HepG2 (cell line): ENCODE measurements around the gene ULK4. TPM values are rescaled to one million over a fixed set of nuclear protein-coding genes. Genes with fewer than 3 reads are reported as not detected.

Source experiments
- ATAC-seq: fragments of 200-7000 bp; cut with Tn5 transposase; 3 replicates; pipeline ENCODE4 v1.9.1; 2020; ENCODE audit warnings: mild to moderate bottlenecking, moderate library complexity
- BruUV-seq: library from RNA; stranded (reverse); fragments of 400-500 nt; replicated peaks from 2 replicates; lab custom pipeline; 2021; lab: Mats Ljungman, UMichigan
- CTCF ChIA-PET: fragments of 300-600 bp; formaldehyde crosslinking; extraction: SDS; loops from one replicate; lab custom pipeline; 2021; ENCODE audit warnings: low total read pairs, inconsistent platforms, low intra/inter-chr PET ratio; lab: Yijun Ruan, JAX
- POLR2A ChIA-PET: fragments of 350-600 bp; sonication (Branson Sonifier 250); formaldehyde crosslinking; loops from one replicate; lab custom pipeline; 2020; ENCODE audit warnings: antibody characterized with exemption, inconsistent platforms; lab: Yijun Ruan, JAX
- DNase-seq: peaks from one replicate; pipeline ENCODE4 v3.0.0-alpha.2; 2015; ENCODE audit warnings: low spot score
- FAIRE-seq: peaks from 3 replicates; lab custom pipeline; 2011; peaks lifted over from hg19 to GRCh38; lab: Jason Lieb, UNC
- H2AFZ ChIP-seq: one replicate; pipeline ENCODE4 v1.6.1; 2011; ENCODE audit warnings: low read length, inconsistent platforms
- H3K27ac ChIP-seq: fragments of 300-600 bp; 3 replicates; pipeline ENCODE4 v1.8.0; 2011; ENCODE audit warnings: mixed run types, mild to moderate bottlenecking, mixed read lengths, low read length, inconsistent platforms; ENCODE audit not compliant: insufficient read depth; ENCODE audit errors: extremely low read length
- H3K27me3 ChIP-seq, 2 experiments: fragments of 200-600 bp in 1 of 2; 2 replicates in 1 of 2; 3 replicates in 1 of 2; pipeline versions ENCODE4 v1.6.0 to v1.8.0; 2011; ENCODE audit warnings: low read length in 2 of 2, mild to moderate bottlenecking in 2 of 2, moderate library complexity in 2 of 2, inconsistent platforms in 1 of 2; ENCODE audit not compliant: insufficient read depth in 2 of 2, control insufficient read depth in 1 of 2
- H3K36me3 ChIP-seq, 2 experiments: fragments of 200-600 bp in 1 of 2; replicated peaks in 1 of 2; 2 replicates in 1 of 2; 3 replicates in 1 of 2; pipeline versions ENCODE4 v1.5.1 to v1.8.0; 2011; ENCODE audit warnings: low read length in 2 of 2, inconsistent platforms in 1 of 2; ENCODE audit not compliant: insufficient read depth in 2 of 2, control insufficient read depth in 1 of 2
- H3K4me1 ChIP-seq: 2 replicates; pipeline ENCODE4 v1.5.1; 2012; ENCODE audit warnings: low read length, inconsistent platforms; ENCODE audit not compliant: insufficient read depth
- H3K4me2 ChIP-seq: 2 replicates; pipeline ENCODE4 v1.6.0; 2011; ENCODE audit warnings: low read depth, low read length, inconsistent platforms
- H3K4me3 ChIP-seq, 3 experiments: fragments of 200-600 bp in 1 of 3; sonication (generic), shearing (Covaris generic) in 1 of 3; replicated peaks in 1 of 3; 2 replicates each; pipeline ENCODE4 v1.5.1; 2011 to 2016; ENCODE audit warnings: low read length in 3 of 3, inconsistent platforms in 2 of 3, low read depth in 2 of 3, mild to moderate bottlenecking in 2 of 3, control low read depth in 1 of 3, mixed read lengths in 1 of 3; ENCODE audit not compliant: insufficient read depth in 1 of 3
- H3K79me2 ChIP-seq: one replicate; pipeline ENCODE4 v1.6.1; 2011; ENCODE audit warnings: low read length, inconsistent platforms; ENCODE audit not compliant: insufficient read depth
- H3K9ac ChIP-seq: 2 replicates; pipeline ENCODE4 v1.6.0; 2011; ENCODE audit warnings: mild to moderate bottlenecking, low read depth, low read length, inconsistent platforms; ENCODE audit not compliant: insufficient read depth
- H3K9me3 ChIP-seq: 2 replicates; pipeline ENCODE4 v1.5.1; 2012; ENCODE audit warnings: mild to moderate bottlenecking, low read length
- H4K20me1 ChIP-seq: 2 replicates; pipeline ENCODE4 v1.6.0; 2011; ENCODE audit warnings: inconsistent platforms, mild to moderate bottlenecking, low read length, moderate library complexity; ENCODE audit not compliant: insufficient read depth
- XBP1 ChIP-seq: sonication (generic); formaldehyde crosslinking; IDR thresholded peaks from 2 replicates; pipeline ENCODE4 v1.5.0; 2020; ENCODE audit warnings: missing genetic modification reagents
- WGBS: methylation state at CpG from one replicate; pipeline ENCODE4 v1.1.6; 2017; ENCODE audit warnings: low lambda C conversion rate; 5-methylcytosine and 5-hydroxymethylcytosine counted together
- in situ Hi-C: cut with HindIII; loops from 2 replicates; pipeline ENCODE4 v1.10.0; 2017; ENCODE audit warnings: low pct_unique_long_range_greater_than_20kb; ENCODE audit not compliant: extremely low pct_ligation_motif_present
- intact Hi-C: fragments of 100-400 bp; cut with micrococcal nuclease; formaldehyde crosslinking; loops from one replicate; pipeline ENCODE4 v1.10.0; 2022; ENCODE audit not compliant: unreplicated experiment
- polyA plus RNA-seq, 8 experiments: library from polyadenylated mRNA; depleted of rRNA in 3 of 8; stranded (reverse) in 7 of 8; unstranded in 1 of 8; fragments of >200 nt; fragmentation: Illumina TruSeq in 4 of 8; extraction: Trizol in 4 of 8; gene quantifications; 2 replicates each; pipeline versions ENCODE4 v1.2.1 to v1.2.3, GENCODE V29; 2011 to 2016; ENCODE audit warnings: low read depth in 4 of 8, missing spikeins in 1 of 8, mixed read lengths in 1 of 8; ENCODE audit not compliant: insufficient read depth in 1 of 8
- total RNA-seq, 5 experiments: library from RNA; depleted of rRNA; stranded (reverse); fragments of >200 nt; fragmentation: Illumina TruSeq; extraction: Trizol; gene quantifications; 2 replicates each; pipeline ENCODE4 v1.2.3, GENCODE V29; 2016; ENCODE audit warnings: low read depth in 1 of 5
- TF ChIP-seq, protein P1 (sequence below): IDR thresholded peaks from 2 replicates; pipeline ENCODE4 v1.4.0; 2020; ENCODE audit warnings: mild to moderate bottlenecking, missing genetic modification reagents

ULK4 gene
- total and polyA plus RNA-seq, 2 of the 13 experiments (the other 11 are each of a cell fraction or from before 2014, with no cell fraction given): 6.7 to 11.8 TPM

DNA sequence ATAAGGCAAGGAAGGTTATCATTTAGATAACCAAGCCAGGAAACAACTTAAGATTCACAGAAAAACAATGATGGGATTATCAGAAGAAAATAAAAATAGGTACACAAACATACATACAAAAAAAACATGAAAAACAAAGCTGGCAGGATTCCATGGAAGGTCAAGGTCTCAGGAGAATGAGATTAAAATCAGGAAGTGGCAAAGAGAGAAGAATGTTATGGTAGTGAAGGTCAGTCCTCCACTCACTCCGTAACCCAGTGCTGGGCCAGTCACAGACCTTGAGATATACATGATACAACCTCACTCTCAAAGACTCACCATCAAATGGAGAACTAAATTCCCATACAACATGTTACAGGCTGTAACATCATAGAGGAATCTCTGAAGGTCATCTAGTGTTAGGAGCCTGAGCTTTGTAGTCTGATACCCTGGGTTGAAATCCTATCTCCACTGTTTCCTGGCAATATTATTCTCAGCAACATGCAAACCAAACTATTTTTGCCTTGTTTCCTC is 668.7 kb downstream of the ULK4 start (continued):
- TF ChIP-seq, protein P1, sequence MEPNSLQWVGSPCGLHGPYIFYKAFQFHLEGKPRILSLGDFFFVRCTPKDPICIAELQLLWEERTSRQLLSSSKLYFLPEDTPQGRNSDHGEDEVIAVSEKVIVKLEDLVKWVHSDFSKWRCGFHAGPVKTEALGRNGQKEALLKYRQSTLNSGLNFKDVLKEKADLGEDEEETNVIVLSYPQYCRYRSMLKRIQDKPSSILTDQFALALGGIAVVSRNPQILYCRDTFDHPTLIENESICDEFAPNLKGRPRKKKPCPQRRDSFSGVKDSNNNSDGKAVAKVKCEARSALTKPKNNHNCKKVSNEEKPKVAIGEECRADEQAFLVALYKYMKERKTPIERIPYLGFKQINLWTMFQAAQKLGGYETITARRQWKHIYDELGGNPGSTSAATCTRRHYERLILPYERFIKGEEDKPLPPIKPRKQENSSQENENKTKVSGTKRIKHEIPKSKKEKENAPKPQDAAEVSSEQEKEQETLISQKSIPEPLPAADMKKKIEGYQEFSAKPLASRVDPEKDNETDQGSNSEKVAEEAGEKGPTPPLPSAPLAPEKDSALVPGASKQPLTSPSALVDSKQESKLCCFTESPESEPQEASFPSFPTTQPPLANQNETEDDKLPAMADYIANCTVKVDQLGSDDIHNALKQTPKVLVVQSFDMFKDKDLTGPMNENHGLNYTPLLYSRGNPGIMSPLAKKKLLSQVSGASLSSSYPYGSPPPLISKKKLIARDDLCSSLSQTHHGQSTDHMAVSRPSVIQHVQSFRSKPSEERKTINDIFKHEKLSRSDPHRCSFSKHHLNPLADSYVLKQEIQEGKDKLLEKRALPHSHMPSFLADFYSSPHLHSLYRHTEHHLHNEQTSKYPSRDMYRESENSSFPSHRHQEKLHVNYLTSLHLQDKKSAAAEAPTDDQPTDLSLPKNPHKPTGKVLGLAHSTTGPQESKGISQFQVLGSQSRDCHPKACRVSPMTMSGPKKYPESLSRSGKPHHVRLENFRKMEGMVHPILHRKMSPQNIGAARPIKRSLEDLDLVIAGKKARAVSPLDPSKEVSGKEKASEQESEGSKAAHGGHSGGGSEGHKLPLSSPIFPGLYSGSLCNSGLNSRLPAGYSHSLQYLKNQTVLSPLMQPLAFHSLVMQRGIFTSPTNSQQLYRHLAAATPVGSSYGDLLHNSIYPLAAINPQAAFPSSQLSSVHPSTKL: peak; percentile 51
- TF ChIP-seq, all 625 proteins: peak for 14

DNA sequence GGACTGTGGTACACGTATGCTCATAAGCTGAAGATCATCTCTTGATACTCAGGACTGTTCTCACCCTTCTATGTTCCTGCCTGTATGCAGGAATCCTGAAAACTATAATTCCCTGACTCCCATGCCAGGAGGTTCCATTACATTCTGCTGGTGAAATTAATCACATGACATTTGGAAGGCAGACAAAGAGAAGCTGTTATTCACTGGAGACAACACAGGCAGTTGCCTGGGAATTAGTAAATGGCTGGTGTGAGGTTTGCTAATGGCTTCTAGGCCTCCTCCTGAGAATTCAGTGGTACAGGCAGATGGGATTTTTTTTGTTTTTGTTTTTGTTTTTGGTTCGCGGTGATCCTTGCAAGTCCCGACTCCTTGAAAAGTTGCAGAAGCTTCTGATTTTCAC is 671.2 kb downstream of the ULK4 start:
- Histone ChIP-seq H3K79me2 (no peaks in the 10 kb centered on the region), H3K9me3 (no peaks in the 10 kb centered on the region), H2AFZ (no peak overlapping the region), H3K4me1 (peaks cover 68% of the 10 kb centered on the region), H3K27me3 (no peaks in the 10 kb centered on the region), H3K9ac (no peak overlapping the region), H3K36me3 (no peaks in the 10 kb centered on the region), H3K27ac (peak overlapping the region; percentile 47), H3K4me2 (peak overlapping the region; percentile 3; the same call in 1 of the 2 replicates), H4K20me1 (no peaks in the 10 kb centered on the region), H3K4me3 (no peak overlapping the region)
- CTCF ChIA-PET: no interaction called here
- ATAC-seq: peak; percentile 18; the same call in 1 of the 3 replicates
- intact Hi-C loops (no loop called here), in situ Hi-C loops (no loop called here)
- FAIRE-seq: peak; percentile 15
- 100% methylated on average over 3 of the region's 4 CpGs for WGBS
- DNase-seq: no peak
- BruUV-seq: no TSS peak
- TF ChIP-seq XBP1 (CRISPR knock-in tag): no peak
- POLR2A ChIA-PET: interaction anchor here (1.0 kb wide), 1 partner anchor 15 kb away, joined by 3 read pairs; no protein-coding TSS in a partner anchor
